HEK293 (cell line): ENCODE data around the gene PIGQ.

Experiments used
- CTCF ChIA-PET: fragments of 350-600 bp; formaldehyde crosslinking; extraction: SDS; loops from one replicate; lab custom pipeline; 2021; ENCODE audit warnings: antibody characterized with exemption; lab: Yijun Ruan, JAX
- POLR2A ChIA-PET: fragments of 300-600 bp; formaldehyde crosslinking; extraction: SDS; loops from one replicate; lab custom pipeline; 2020; ENCODE audit warnings: antibody characterized with exemption, inconsistent platforms; lab: Yijun Ruan, JAX
- H3K27ac ChIP-seq: fragments of 200-500 bp; sonication (Bioruptor generic); 2 replicates; pipeline ENCODE4 v1.5.1; 2014; ENCODE audit warnings: low read depth, low read length, control low read depth, inconsistent platforms; ENCODE audit errors: extremely low read depth
- H3K36me3 ChIP-seq, 2 experiments: fragments of 200-500 bp in 1 of 2; sonication (Bioruptor generic) in 1 of 2; 1 replicate in 1 of 2; 2 replicates in 1 of 2; pipeline ENCODE4 v1.5.1; 2014 to 2017; ENCODE audit warnings: inconsistent platforms in 2 of 2, low read length in 2 of 2; ENCODE audit not compliant: control insufficient read depth in 2 of 2, insufficient read depth in 1 of 2
- H3K4me1 ChIP-seq: fragments of 200-500 bp; sonication (Bioruptor generic); 2 replicates; pipeline ENCODE4 v1.5.1; 2014; ENCODE audit warnings: mild to moderate bottlenecking, low read length, inconsistent platforms; ENCODE audit not compliant: control insufficient read depth, insufficient read depth
- H3K4me3 ChIP-seq: 2 replicates; pipeline ENCODE4 v1.5.1; 2011; ENCODE audit warnings: low read depth, mild to moderate bottlenecking, control low read depth, low read length, moderate library complexity
- H3K9me3 ChIP-seq: fragments of 200-500 bp; sonication (Bioruptor generic); 2 replicates; pipeline ENCODE4 v1.5.1; 2014; ENCODE audit warnings: low read depth, low read length, inconsistent platforms; ENCODE audit not compliant: control insufficient read depth, insufficient read depth
- BCL6B ChIP-seq: fragments of 450-650 bp; formaldehyde crosslinking; IDR thresholded peaks from 2 replicates; pipeline ENCODE4 v1.5.1; 2017; ENCODE audit warnings: missing biosample characterization, missing genetic modification characterization
- GLIS1 ChIP-seq: fragments of 450-650 bp; formaldehyde crosslinking; IDR thresholded peaks from 2 replicates; pipeline ENCODE4 v1.5.1; 2016; ENCODE audit warnings: missing biosample characterization, missing genetic modification characterization
- KLF7 ChIP-seq: fragments of 450-650 bp; formaldehyde crosslinking; IDR thresholded peaks from 2 replicates; pipeline ENCODE4 v1.5.1; 2016; ENCODE audit warnings: missing biosample characterization, missing genetic modification characterization, borderline replicate concordance
- KLF9 ChIP-seq: fragments of 450-650 bp; formaldehyde crosslinking; IDR thresholded peaks from 2 replicates; pipeline ENCODE4 v1.5.1; 2016; ENCODE audit warnings: missing biosample characterization, missing genetic modification characterization, low read depth
- REPIN1 ChIP-seq: fragments of 450-650 bp; formaldehyde crosslinking; IDR thresholded peaks from 2 replicates; pipeline ENCODE4 v1.5.1; 2017; ENCODE audit warnings: missing biosample characterization, missing genetic modification characterization, low read depth
- ZBTB8A ChIP-seq: fragments of 450-650 bp; formaldehyde crosslinking; IDR thresholded peaks from 2 replicates; pipeline ENCODE4 v1.5.1; 2016; ENCODE audit warnings: missing biosample characterization, missing genetic modification characterization
- ZFP69B ChIP-seq: fragments of 450-650 bp; formaldehyde crosslinking; IDR thresholded peaks from 2 replicates; pipeline ENCODE4 v1.5.1; 2016; ENCODE audit warnings: missing biosample characterization, missing genetic modification characterization
- ZIC2 ChIP-seq: fragments of 450-650 bp; formaldehyde crosslinking; IDR thresholded peaks from 2 replicates; pipeline ENCODE4 v1.5.1; 2016; ENCODE audit warnings: missing biosample characterization, missing genetic modification characterization
- ZNF10 ChIP-seq: fragments of 450-650 bp; formaldehyde crosslinking; IDR thresholded peaks from 2 replicates; pipeline ENCODE4 v1.5.1; 2017; ENCODE audit warnings: missing biosample characterization, missing genetic modification characterization
- ZNF112 ChIP-seq: fragments of 450-650 bp; formaldehyde crosslinking; IDR thresholded peaks from 2 replicates; pipeline ENCODE4 v1.5.0; 2017; ENCODE audit warnings: missing biosample characterization, missing genetic modification characterization
- ZNF121 ChIP-seq: fragments of 450-650 bp; formaldehyde crosslinking; IDR thresholded peaks from 2 replicates; pipeline ENCODE4 v1.5.1; 2016; ENCODE audit warnings: missing biosample characterization, missing genetic modification characterization
- ZNF133 ChIP-seq: fragments of 450-650 bp; formaldehyde crosslinking; IDR thresholded peaks from 2 replicates; pipeline ENCODE4 v1.5.1; 2016; ENCODE audit warnings: missing biosample characterization, missing genetic modification characterization
- ZNF138 ChIP-seq: fragments of 450-650 bp; formaldehyde crosslinking; IDR thresholded peaks from 2 replicates; pipeline ENCODE4 v1.5.1; 2016; ENCODE audit warnings: missing biosample characterization, missing genetic modification characterization, borderline replicate concordance
- ZNF175 ChIP-seq: fragments of 450-650 bp; formaldehyde crosslinking; IDR thresholded peaks from 2 replicates; pipeline ENCODE4 v1.5.1; 2016; ENCODE audit warnings: missing biosample characterization, missing genetic modification characterization
- ZNF184 ChIP-seq: fragments of 450-650 bp; IDR thresholded peaks from 2 replicates; pipeline ENCODE4 v1.5.1; 2018; ENCODE audit warnings: missing biosample characterization, mild to moderate bottlenecking, missing genetic modification characterization
- ZNF266 ChIP-seq: fragments of 450-650 bp; formaldehyde crosslinking; IDR thresholded peaks from 2 replicates; pipeline ENCODE4 v1.5.1; 2016; ENCODE audit warnings: missing biosample characterization, missing genetic modification characterization, low read depth
- ZNF274 ChIP-seq, 2 experiments: fragments of 200-500 bp in 1 of 2; fragments of 450-650 bp in 1 of 2; sonication (Bioruptor generic) in 1 of 2; formaldehyde crosslinking in 1 of 2; IDR thresholded peaks; 2 replicates each; pipeline versions ENCODE4 v1.5.1 to v1.6.1; 2014 to 2016; ENCODE audit warnings: borderline replicate concordance in 1 of 2, inconsistent platforms in 1 of 2, low read length in 1 of 2, missing biosample characterization in 1 of 2, missing genetic modification characterization in 1 of 2
- ZNF324 ChIP-seq: fragments of 450-650 bp; formaldehyde crosslinking; IDR thresholded peaks from 2 replicates; pipeline ENCODE4 v1.5.1; 2016; ENCODE audit warnings: missing biosample characterization, missing genetic modification characterization
- ZNF350 ChIP-seq: fragments of 450-650 bp; formaldehyde crosslinking; IDR thresholded peaks from 2 replicates; pipeline ENCODE4 v1.5.0; 2017; ENCODE audit warnings: missing biosample characterization, mild to moderate bottlenecking, missing genetic modification characterization
- ZNF362 ChIP-seq: fragments of 450-650 bp; formaldehyde crosslinking; IDR thresholded peaks from 2 replicates; pipeline ENCODE4 v1.5.1; 2016; ENCODE audit warnings: missing biosample characterization, missing genetic modification characterization
- ZNF423 ChIP-seq: fragments of 450-650 bp; formaldehyde crosslinking; IDR thresholded peaks from 2 replicates; pipeline ENCODE4 v1.5.1; 2016; ENCODE audit warnings: missing biosample characterization, missing genetic modification characterization
- ZNF600 ChIP-seq: fragments of 450-650 bp; formaldehyde crosslinking; IDR thresholded peaks from 2 replicates; pipeline ENCODE4 v1.5.1; 2016; ENCODE audit warnings: missing biosample characterization, missing genetic modification characterization
- ZNF610 ChIP-seq: fragments of 450-650 bp; formaldehyde crosslinking; IDR thresholded peaks from 2 replicates; pipeline ENCODE4 v1.5.1; 2016; ENCODE audit warnings: missing biosample characterization, missing genetic modification characterization, borderline replicate concordance
- ZNF629 ChIP-seq: fragments of 450-650 bp; formaldehyde crosslinking; IDR thresholded peaks from 2 replicates; pipeline ENCODE4 v1.5.1; 2017; ENCODE audit warnings: missing biosample characterization, missing genetic modification characterization
- ZNF645 ChIP-seq: fragments of 450-650 bp; formaldehyde crosslinking; IDR thresholded peaks from 2 replicates; pipeline ENCODE4; 2016; ENCODE audit warnings: missing biosample characterization, missing genetic modification characterization
- ZNF704 ChIP-seq: fragments of 450-650 bp; formaldehyde crosslinking; IDR thresholded peaks from 2 replicates; pipeline ENCODE4 v1.5.1; 2016; ENCODE audit warnings: missing biosample characterization, missing genetic modification characterization
- ZNF791 ChIP-seq: fragments of 450-650 bp; formaldehyde crosslinking; IDR thresholded peaks from 2 replicates; pipeline ENCODE4 v1.5.1; 2016; ENCODE audit warnings: missing biosample characterization, missing genetic modification characterization

Gene PIGQ

GRCh38 chr16:521381-522210, 48.2 kb upstream of the PIGQ start (continued):
- no peak for TF ChIP-seq GLIS1 (tag by site-specific recombination)
- TF ChIP-seq, all 188 proteins: peak for 1

GRCh38 chr16:522320-523096, 47.3 kb upstream of the PIGQ start:
- Histone ChIP-seq H3K36me3 (peaks cover 0 to 36% of the 10 kb centered on the region in 2 experiments; a peak in 2 of 3 replicates), H3K27ac (no peak overlapping the region), H3K9me3 (no peaks in the 10 kb centered on the region), H3K4me1 (no peaks in the 10 kb centered on the region), H3K4me3 (no peak overlapping the region)
- POLR2A ChIA-PET: interaction anchor here (1.5 kb wide), 1 partner anchor 97 kb away, joined by 3 read pairs; the partner anchor contains the start of gene RAB11FIP3
- CTCF ChIA-PET: no interaction called here
- TF ChIP-seq ZNF10 (tag by site-specific recombination) (no peak), ZNF324 (tag by site-specific recombination) (no peak), KLF7 (no peak), REPIN1 (tag by site-specific recombination) (no peak), ZNF138 (tag by site-specific recombination) (no peak), ZNF266 (tag by site-specific recombination) (no peak), ZNF423 (no peak), ZNF645 (no peak), ZNF112 (tag by site-specific recombination) (no peak), ZNF184 (tag by site-specific recombination) (no peak), ZNF791 (tag by site-specific recombination) (no peak), BCL6B (no peak), ZNF704 (no peak), ZBTB8A (tag by site-specific recombination) (peak; percentile 38; the same call in 1 of the 2 replicates), ZIC2 (tag by site-specific recombination) (peak; percentile 29; the same call in 1 of the 2 replicates), ZNF133 (tag by site-specific recombination) (no peak), KLF9 (tag by site-specific recombination) (no peak), ZNF350 (tag by site-specific recombination) (no peak), ZNF175 (tag by site-specific recombination) (no peak), ZNF610 (tag by site-specific recombination) (peak; percentile 9; the same call in 1 of the 2 replicates), ZNF362 (tag by site-specific recombination) (no peak), ZFP69B (no peak), ZNF274 (IDR thresholded peaks at IDR 0.05; ENCODE audit: low read length) (no peak), ZNF274 (tag by site-specific recombination; IDR thresholded peaks at IDR 0.05; ENCODE audit: borderline replicate concordance) (no peak), ZNF600 (tag by site-specific recombination) (peak; percentile 80), ZNF629 (no peak), ZNF121 (tag by site-specific recombination) (peak; percentile 95)
